ENCODE measurements around the gene C1QTNF5. TPM values are rescaled to one million over a fixed set of nuclear protein-coding genes. Genes with fewer than 3 reads are reported as not detected.
A peak's percentile ranks its signal among the peaks of the same experiment; 100 is the strongest.
"Not testable (repeated sequence)": the region's sequence is repeated elsewhere in the genome, so short reads cannot be mapped to it uniquely, and the experiment has no call there.

The C1QTNF5 gene
- 1.1 TPM for polyA plus RNA-seq (2013, experiment 1 of 2)
- 2.3 TPM for polyA plus RNA-seq (2013, experiment 2 of 2)

GRCh38 chr11:119340335-119341221 is at the start of gene C1QTNF5:
C1QTNF5 (minus strand) TSS chr11:119340883; CDS start chr11:119340397, 486 bp downstream.
- Histone ChIP-seq H3K9ac (ENCODE audit: low read depth, low read length) (peak within 1 kb of the TSS; percentile 49), H3K36me3 (ENCODE audit: insufficient read depth, low read length) (peaks cover 11% of the 10 kb centered on the region), H3K27me3 (ENCODE audit: insufficient read depth, low read length) (peaks cover 47% of the 10 kb centered on the region), H3K4me1 (ENCODE audit: insufficient read depth, low read length) (peaks cover 26% of the 10 kb centered on the region), H3K27ac (ENCODE audit: low read depth, low read length) (no peak within 1 kb of the TSS), H3K9me3 (ENCODE audit: insufficient read depth, low read depth, low read length) (no peaks in the 10 kb centered on the region), H3K4me3 (ENCODE audit: low read length) (peak within 1 kb of the TSS; percentile 59)
- 3% methylated on average over 53 of the region's 53 CpGs for WGBS

DNA sequence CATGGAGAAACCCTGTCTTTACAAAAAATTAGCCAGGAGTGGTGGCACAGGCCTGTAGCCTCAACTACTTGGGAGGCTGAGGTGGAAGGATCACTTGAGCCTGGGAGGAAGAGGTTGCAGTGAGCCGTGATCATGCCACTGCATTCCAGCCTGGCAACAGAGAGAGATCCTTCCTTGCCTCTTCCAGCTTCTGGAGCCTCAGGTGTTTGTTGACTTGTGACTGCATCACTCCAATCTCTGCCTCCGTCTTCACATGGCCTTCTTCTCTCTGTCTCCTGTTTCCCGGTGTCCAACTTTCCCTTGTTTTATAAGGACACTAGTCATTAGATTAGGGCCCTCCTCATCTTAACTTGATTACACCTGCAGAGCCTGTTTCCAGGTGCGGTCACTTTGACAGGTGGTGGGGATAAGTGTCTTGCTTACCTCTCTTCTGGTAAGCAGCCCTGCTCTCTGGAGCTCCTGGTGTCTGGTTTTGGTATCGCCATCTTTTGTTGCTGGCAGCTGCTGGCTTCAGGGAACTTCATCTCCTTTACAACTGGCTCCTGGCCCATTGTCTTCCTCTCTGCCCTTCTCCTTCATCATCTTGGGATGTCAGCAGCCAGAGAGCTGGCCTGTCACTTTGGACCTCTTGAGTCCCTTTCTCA is 49.0 kb upstream of the C1QTNF5 start:
- Histone ChIP-seq H3K4me1 (ENCODE audit: insufficient read depth, low read length) (no peaks in the 10 kb centered on the region), H3K27ac (ENCODE audit: low read depth, low read length) (no peak overlapping the region), H3K9me3 (ENCODE audit: insufficient read depth, low read depth, low read length) (no peaks in the 10 kb centered on the region), H3K9ac (ENCODE audit: low read depth, low read length) (no peak overlapping the region), H3K36me3 (ENCODE audit: insufficient read depth, low read length) (no peaks in the 10 kb centered on the region), H3K4me3 (ENCODE audit: low read length) (no peak overlapping the region), H3K27me3 (ENCODE audit: insufficient read depth, low read length) (no peaks in the 10 kb centered on the region)
- 80% methylated on average over 5 of the region's 5 CpGs for WGBS

DNA sequence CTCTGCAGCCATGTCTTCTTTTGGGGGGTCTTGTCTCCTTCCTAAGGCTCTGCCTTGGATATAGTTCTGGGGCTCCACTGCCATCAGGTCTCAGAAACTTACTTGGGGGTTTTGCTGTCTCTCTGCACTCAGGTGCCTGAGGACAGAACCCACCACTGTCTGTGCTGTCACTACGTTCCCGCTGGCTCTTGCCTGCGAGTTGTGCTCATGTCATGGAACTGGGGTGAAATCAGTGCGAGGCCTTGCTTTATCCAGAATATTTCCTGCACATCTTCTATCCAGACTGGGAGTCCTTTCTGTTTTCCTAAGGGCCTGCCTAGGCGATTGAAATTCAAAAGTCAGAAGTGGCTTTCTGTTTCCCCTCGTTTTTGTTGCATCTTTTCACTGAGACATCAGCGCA is 47.4 kb upstream of the C1QTNF5 start:
- H3K9me3 ChIP-seq (ENCODE audit: insufficient read depth, low read depth, low read length), result no peaks in the 10 kb centered on the region
- 85% methylated on average over 7 of the region's 7 CpGs for WGBS
- H3K9ac ChIP-seq (ENCODE audit: low read depth, low read length), result no peak overlapping the region
- no peaks in the 10 kb centered on the region for H3K36me3 ChIP-seq (ENCODE audit: insufficient read depth, low read length)
- no peak overlapping the region for H3K4me3 ChIP-seq (ENCODE audit: low read length)
- H3K4me1 ChIP-seq (ENCODE audit: insufficient read depth, low read length), result no peaks in the 10 kb centered on the region
- H3K27ac ChIP-seq (ENCODE audit: low read depth, low read length), result no peak overlapping the region
- H3K27me3 ChIP-seq (ENCODE audit: insufficient read depth, low read length), result no peaks in the 10 kb centered on the region

- no peak overlapping the region for H3K9ac ChIP-seq (ENCODE audit: low read depth, low read length)
- H3K27ac ChIP-seq (ENCODE audit: low read depth, low read length), result no peak overlapping the region
- H3K36me3 ChIP-seq (ENCODE audit: insufficient read depth, low read length), result no peaks in the 10 kb centered on the region
- 90% methylated on average over 2 of the region's 2 CpGs for WGBS
- H3K4me1 ChIP-seq (ENCODE audit: insufficient read depth, low read length), result peaks cover 14% of the 10 kb centered on the region
- H3K27me3 ChIP-seq (ENCODE audit: insufficient read depth, low read length), result peaks cover 11% of the 10 kb centered on the region
- H3K9me3 ChIP-seq (ENCODE audit: insufficient read depth, low read depth, low read length), result no peaks in the 10 kb centered on the region
- H3K4me3 ChIP-seq (ENCODE audit: low read length), result no peak overlapping the region
These were observed 43.6 kb upstream of the C1QTNF5 start for GRCh38 chr11:119384332-119384731.

- not testable (repeated sequence) for H3K27ac ChIP-seq (ENCODE audit: low read depth, low read length); H3K36me3 ChIP-seq (ENCODE audit: insufficient read depth, low read length); H3K9ac ChIP-seq (ENCODE audit: low read depth, low read length); H3K9me3 ChIP-seq (ENCODE audit: insufficient read depth, low read depth, low read length)
- H3K4me1 ChIP-seq (ENCODE audit: insufficient read depth, low read length), result peaks cover 31% of the 10 kb centered on the region
- H3K27me3 ChIP-seq (ENCODE audit: insufficient read depth, low read length), result peaks cover 13% of the 10 kb centered on the region
- H3K4me3 ChIP-seq (ENCODE audit: low read length), result peak overlapping the region; percentile 66
- 93% methylated on average over 14 of the region's 14 CpGs for WGBS
These were observed 41.8 kb upstream of the C1QTNF5 start for GRCh38 chr11:119382513-119382912.

- 20% methylated on average over 9 of the region's 9 CpGs for WGBS
- Histone ChIP-seq H3K9me3 (ENCODE audit: insufficient read depth, low read depth, low read length) (no peaks in the 10 kb centered on the region), H3K27me3 (ENCODE audit: insufficient read depth, low read length) (peaks cover 13% of the 10 kb centered on the region), H3K36me3 (ENCODE audit: insufficient read depth, low read length) (no peaks in the 10 kb centered on the region), H3K4me1 (ENCODE audit: insufficient read depth, low read length) (peaks cover 35% of the 10 kb centered on the region), H3K4me3 (ENCODE audit: low read length) (peak overlapping the region; percentile 66), H3K9ac (ENCODE audit: low read depth, low read length) (peak overlapping the region; percentile 67), H3K27ac (ENCODE audit: low read depth, low read length) (no peak overlapping the region)
These were observed 41.4 kb upstream of the C1QTNF5 start for GRCh38 chr11:119382101-119382500.

DNA sequence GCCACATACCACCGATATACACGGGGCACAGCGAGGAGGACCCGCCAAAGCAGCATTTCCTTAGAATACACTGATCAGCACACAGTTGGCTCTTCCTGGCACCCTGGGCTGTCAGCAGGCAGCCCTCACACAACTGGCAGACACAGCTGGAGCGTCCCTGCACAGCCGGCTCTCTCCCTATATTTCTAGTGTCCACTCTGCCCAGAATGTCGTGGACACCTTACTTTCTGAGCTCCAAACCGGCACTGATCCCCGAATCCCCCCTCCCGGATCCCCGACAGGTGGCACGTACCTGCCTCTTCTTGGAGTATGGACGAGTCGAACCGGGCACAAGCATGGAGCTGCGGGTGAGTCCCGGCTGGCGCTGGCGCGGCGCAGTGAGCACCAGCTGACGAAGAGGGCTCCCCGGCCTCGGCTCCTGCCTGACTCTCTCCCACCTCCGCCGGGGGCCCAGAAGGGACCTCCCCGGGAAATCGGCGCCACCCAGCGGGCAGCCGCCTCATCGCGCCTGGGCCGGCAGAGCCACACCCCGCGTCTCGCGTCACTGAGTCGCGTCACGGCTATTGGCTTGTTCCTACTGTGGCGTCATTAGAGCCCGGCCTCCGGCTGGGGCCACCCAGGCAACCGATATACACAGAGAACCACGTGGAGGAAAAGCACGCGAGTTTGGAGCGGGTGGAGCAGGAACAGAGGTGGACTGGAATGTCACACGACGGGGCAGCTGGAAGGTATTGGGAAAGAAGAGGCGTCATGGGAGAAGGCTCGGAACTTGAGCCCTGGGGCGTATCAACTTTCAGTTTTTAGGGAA is 40.7 kb upstream of the C1QTNF5 start, which contains the start of gene USP2:
Gene USP2, minus strand, starts transcription at position 510 of the 808 bp plus-strand sequence. CDS start 8,210 bp downstream, outside the sequence.
- H3K27ac ChIP-seq (ENCODE audit: low read depth, low read length), result no peak within 1 kb of the TSS
- under 1% methylated on average over 54 of the region's 54 CpGs for WGBS

DNA sequence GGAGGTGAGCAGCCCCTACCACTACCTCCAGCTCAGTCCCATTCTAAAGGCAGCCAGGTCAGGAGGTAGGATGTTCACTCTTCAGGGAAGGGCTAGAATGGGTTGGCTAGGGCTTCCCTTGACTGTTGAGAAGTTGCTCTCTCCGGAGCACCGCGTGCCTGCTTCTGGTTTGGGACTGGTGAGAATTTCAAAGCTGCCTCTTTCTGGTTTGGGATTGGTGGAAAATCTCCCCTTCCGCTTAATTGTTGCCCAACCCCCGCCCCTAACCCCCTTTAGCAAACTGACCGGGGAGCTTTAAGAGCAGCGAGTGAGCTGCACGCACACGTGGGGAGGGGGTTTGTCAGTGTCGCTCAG is 40.1 kb upstream of the C1QTNF5 start:
- Histone ChIP-seq H3K4me3 (ENCODE audit: low read length) (peak overlapping the region; percentile 66), H3K4me1 (ENCODE audit: insufficient read depth, low read length) (peaks cover 43% of the 10 kb centered on the region), H3K27ac (ENCODE audit: low read depth, low read length) (no peak overlapping the region), H3K9me3 (ENCODE audit: insufficient read depth, low read depth, low read length) (no peaks in the 10 kb centered on the region), H3K36me3 (ENCODE audit: insufficient read depth, low read length) (no peaks in the 10 kb centered on the region), H3K27me3 (ENCODE audit: insufficient read depth, low read length) (peaks cover 13% of the 10 kb centered on the region), H3K9ac (ENCODE audit: low read depth, low read length) (no peak overlapping the region)
- 5% methylated on average over 10 of the region's 10 CpGs for WGBS

More for the DNA sequence above, 40.7 kb upstream of the C1QTNF5 start, which contains the start of gene USP2:
- Histone ChIP-seq H3K9ac (ENCODE audit: low read depth, low read length) (peak within 1 kb of the TSS; percentile 67), H3K4me1 (ENCODE audit: insufficient read depth, low read length) (peaks cover 37% of the 10 kb centered on the region), H3K9me3 (ENCODE audit: insufficient read depth, low read depth, low read length) (no peaks in the 10 kb centered on the region), H3K36me3 (ENCODE audit: insufficient read depth, low read length) (no peaks in the 10 kb centered on the region), H3K4me3 (ENCODE audit: low read length) (peak within 1 kb of the TSS; percentile 66), H3K27me3 (ENCODE audit: insufficient read depth, low read length) (peaks cover 13% of the 10 kb centered on the region)

DNA sequence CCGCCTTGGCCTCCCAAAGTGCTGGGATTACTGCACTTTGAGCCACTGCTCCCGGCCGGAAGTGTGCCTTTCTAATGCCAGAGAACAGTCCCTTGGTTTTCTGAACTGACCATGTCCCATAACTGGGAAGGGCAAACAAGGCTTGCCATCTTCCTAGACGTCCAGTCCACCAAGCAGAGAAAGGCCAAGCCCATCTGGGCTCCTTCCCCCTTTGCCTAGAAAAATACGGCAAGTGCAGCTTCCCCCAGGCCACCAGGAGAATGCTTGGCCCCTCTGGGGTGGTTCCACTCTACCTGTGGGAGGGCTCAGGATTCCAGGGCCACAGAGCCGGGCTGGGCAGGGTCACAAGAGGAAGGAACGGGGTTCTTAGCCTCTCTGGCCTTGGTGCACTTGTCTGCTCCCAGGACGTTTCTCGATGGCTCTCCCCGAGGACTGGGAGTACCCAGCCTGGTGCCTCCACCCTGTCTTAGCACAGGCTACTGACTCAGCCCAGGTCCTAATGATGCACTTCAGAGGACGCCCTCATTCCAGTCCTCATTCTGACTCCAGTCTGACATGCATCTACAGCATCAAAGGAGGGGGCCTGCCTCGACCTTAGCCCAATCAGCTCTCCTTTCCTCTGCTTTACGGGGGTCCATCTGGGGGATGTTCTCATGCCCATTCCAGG is 39.6 kb upstream of the C1QTNF5 start:
- no peak overlapping the region for H3K27ac ChIP-seq (ENCODE audit: low read depth, low read length)
- H3K9ac ChIP-seq (ENCODE audit: low read depth, low read length), result no peak overlapping the region
- H3K4me1 ChIP-seq (ENCODE audit: insufficient read depth, low read length), result peaks cover 47% of the 10 kb centered on the region
- WGBS, result 74% methylated on average over 13 of the region's 13 CpGs
- no peaks in the 10 kb centered on the region for H3K36me3 ChIP-seq (ENCODE audit: insufficient read depth, low read length)
- peak overlapping the region; percentile 66 for H3K4me3 ChIP-seq (ENCODE audit: low read length)
- H3K9me3 ChIP-seq (ENCODE audit: insufficient read depth, low read depth, low read length), result no peaks in the 10 kb centered on the region
- H3K27me3 ChIP-seq (ENCODE audit: insufficient read depth, low read length), result peaks cover 13% of the 10 kb centered on the region

DNA sequence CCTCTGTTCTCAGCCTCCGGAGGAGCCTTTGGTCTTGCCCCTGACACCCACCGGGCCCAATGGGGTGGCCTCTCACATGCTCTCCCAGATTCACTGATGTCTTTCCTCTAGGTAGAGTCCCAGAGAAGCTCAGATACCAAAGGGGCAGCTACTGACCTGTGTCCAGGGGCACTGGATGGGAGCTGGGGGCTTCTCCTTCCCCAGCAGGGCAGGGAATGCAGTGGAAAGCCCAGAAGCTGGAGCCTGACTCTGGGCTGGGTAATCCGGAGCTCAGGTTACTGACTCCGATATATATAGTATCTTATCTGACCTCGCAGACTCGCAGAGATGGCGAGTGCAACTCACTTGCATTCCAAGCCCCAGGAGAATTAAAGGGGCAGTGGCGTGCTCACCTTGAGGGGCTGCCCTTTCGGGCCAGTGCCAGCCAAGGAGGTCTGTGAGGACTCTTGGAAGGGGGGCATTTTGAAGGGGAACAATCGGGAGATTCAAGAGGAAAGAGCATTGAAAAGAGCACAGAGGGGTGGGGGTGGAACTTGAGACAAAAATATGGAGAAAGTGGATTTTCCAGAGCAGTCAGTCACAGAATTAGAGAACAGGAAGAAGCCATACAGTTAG is 38.3 kb upstream of the C1QTNF5 start:
- Histone ChIP-seq H3K4me3 (ENCODE audit: low read length) (peak overlapping the region; percentile 13; the same call in 1 of the 2 replicates), H3K27ac (ENCODE audit: low read depth, low read length) (peak overlapping the region; percentile 78; the same call in 1 of the 2 replicates), H3K4me1 (ENCODE audit: insufficient read depth, low read length) (peaks cover 57% of the 10 kb centered on the region), H3K27me3 (ENCODE audit: insufficient read depth, low read length) (peaks cover 13% of the 10 kb centered on the region), H3K36me3 (ENCODE audit: insufficient read depth, low read length) (no peaks in the 10 kb centered on the region), H3K9me3 (ENCODE audit: insufficient read depth, low read depth, low read length) (no peaks in the 10 kb centered on the region), H3K9ac (ENCODE audit: low read depth, low read length) (no peak overlapping the region)
- 32% methylated on average over 10 of the region's 10 CpGs for WGBS

Measured in HUES64 (cell line).